Esophagus (tissue), 2 donors: ENCODE measurements around the gene DYNC1LI1. TPM values are rescaled to one million over a fixed set of nuclear protein-coding genes. Genes with fewer than 3 reads are reported as not detected.

Source experiments
- H3K27ac ChIP-seq, 2 donors: one replicate each; pipeline ENCODE4 v1.5.1; 2013; ENCODE audit warnings: low read depth in 2 of 2, mild to moderate bottlenecking in 2 of 2, inconsistent platforms in 1 of 2, low read length in 1 of 2, moderate library complexity in 1 of 2
- H3K27me3 ChIP-seq, 2 donors: one replicate each; pipeline ENCODE4 v1.6.1; 2013; ENCODE audit warnings: low read length in 2 of 2, control low read depth in 1 of 2, mild to moderate bottlenecking in 1 of 2; ENCODE audit not compliant: insufficient read depth in 2 of 2, control insufficient read depth in 1 of 2
- H3K36me3 ChIP-seq, 2 donors: one replicate each; pipeline ENCODE4 v1.6.1; 2013; ENCODE audit warnings: low read length in 1 of 2; ENCODE audit not compliant: control insufficient read depth in 2 of 2, insufficient read depth in 2 of 2
- H3K4me1 ChIP-seq, 2 donors: one replicate each; pipeline ENCODE4 v1.6.1; 2013; ENCODE audit warnings: low read length in 1 of 2; ENCODE audit not compliant: control insufficient read depth in 2 of 2, insufficient read depth in 2 of 2
- H3K4me3 ChIP-seq, 2 donors: one replicate each; pipeline ENCODE4 v1.5.1; 2013; ENCODE audit warnings: low read length in 2 of 2, mild to moderate bottlenecking in 2 of 2, low read depth in 1 of 2, moderate library complexity in 1 of 2
- H3K9me3 ChIP-seq, 2 donors: one replicate each; pipeline ENCODE4 v1.6.1; 2013; ENCODE audit warnings: mild to moderate bottlenecking in 2 of 2, low read depth in 1 of 2, low read length in 1 of 2, moderate library complexity in 1 of 2; ENCODE audit not compliant: control insufficient read depth in 2 of 2, insufficient read depth in 1 of 2
- WGBS, 2 donors: extraction: QIAGEN DNeasy Blood & Tissue Kit; methylation state at CpG; one replicate each; pipeline ENCODE4 v1.1.7; 2013; 5-methylcytosine and 5-hydroxymethylcytosine counted together
- polyA plus RNA-seq, 2 donors: library from polyadenylated mRNA; stranded (reverse); fragments of 200-250 nt; gene quantifications; one replicate each; pipeline ENCODE4 v1.2.3, GENCODE V29; 2013
- donor health status: healthy with polysubstance abuse.
- donor health status: Bipolar disorder and iron deficiency.

Gene DYNC1LI1
- polyA plus RNA-seq, 2 donors: 7.9 to 15.7 TPM

- Histone ChIP-seq H3K36me3 (no peaks in the 10 kb centered on the region), H3K27ac (no peak overlapping the region), H3K27me3 (no peaks in the 10 kb centered on the region), H3K9me3 (no peaks in the 10 kb centered on the region), H3K4me1 (no peaks in the 10 kb centered on the region), H3K4me3 (no peak overlapping the region)
- WGBS, 2 donors: 58 to 62% methylated on average over 4 of the region's 4 CpGs
Observed at GRCh38 chr3:32603064-32603463, 32.4 kb upstream of the DYNC1LI1 start.

- H3K9me3 ChIP-seq: no peaks in the 10 kb centered on the region
- no peaks in the 10 kb centered on the region for H3K36me3 ChIP-seq
- H3K4me3 ChIP-seq: no peak overlapping the region
- no peaks in the 10 kb centered on the region for H3K27me3 ChIP-seq
- H3K4me1 ChIP-seq: no peaks in the 10 kb centered on the region
- WGBS, 2 donors: 94 to 95% methylated on average over 7 of the region's 7 CpGs
- no peak overlapping the region for H3K27ac ChIP-seq
Observed at GRCh38 chr3:32602206-32602605, 31.5 kb upstream of the DYNC1LI1 start.

- Histone ChIP-seq H3K36me3 (no peaks in the 10 kb centered on the region), H3K9me3 (no peaks in the 10 kb centered on the region), H3K4me3 (no peak overlapping the region), H3K4me1 (no peaks in the 10 kb centered on the region), H3K27me3 (no peaks in the 10 kb centered on the region), H3K27ac (no peak overlapping the region)
- WGBS, 2 donors: 63 to 67% methylated on average over 3 of the region's 3 CpGs
Observed at GRCh38 chr3:32601722-32602121, 31.1 kb upstream of the DYNC1LI1 start.

GRCh38 chr3:32597656-32598055, 27.0 kb upstream of the DYNC1LI1 start:
- H3K9me3 ChIP-seq: no peaks in the 10 kb centered on the region
- no peaks in the 10 kb centered on the region for H3K27me3 ChIP-seq
- 63 to 65% methylated on average over 2 of the region's 2 CpGs for WGBS, 2 donors
- no peaks in the 10 kb centered on the region for H3K4me1 ChIP-seq
- no peaks in the 10 kb centered on the region for H3K36me3 ChIP-seq
- H3K27ac ChIP-seq: no peak overlapping the region
- H3K4me3 ChIP-seq: no peak overlapping the region

- Histone ChIP-seq H3K27me3 (no peaks in the 10 kb centered on the region), H3K4me1 (no peaks in the 10 kb centered on the region), H3K27ac (no peak overlapping the region), H3K4me3 (no peak overlapping the region), H3K9me3 (no peaks in the 10 kb centered on the region), H3K36me3 (no peaks in the 10 kb centered on the region)
- 76 to 77% methylated on average over 8 of the region's 8 CpGs for WGBS, 2 donors
Observed at GRCh38 chr3:32596909-32597369, 26.3 kb upstream of the DYNC1LI1 start.

- Histone ChIP-seq H3K9me3 (no peaks in the 10 kb centered on the region), H3K27ac (no peak overlapping the region), H3K36me3 (no peaks in the 10 kb centered on the region), H3K4me3 (no peak overlapping the region), H3K4me1 (no peaks in the 10 kb centered on the region), H3K27me3 (no peaks in the 10 kb centered on the region)
- 79 to 89% methylated on average over 4 of the region's 4 CpGs for WGBS, 2 donors
Observed at GRCh38 chr3:32596282-32596908, 25.7 kb upstream of the DYNC1LI1 start.

GRCh38 chr3:32595323-32595722, 24.7 kb upstream of the DYNC1LI1 start:
- Histone ChIP-seq H3K27ac (no peak overlapping the region), H3K36me3 (no peaks in the 10 kb centered on the region), H3K27me3 (no peaks in the 10 kb centered on the region), H3K4me3 (no peak overlapping the region), H3K4me1 (no peaks in the 10 kb centered on the region), H3K9me3 (no peaks in the 10 kb centered on the region)
- 87 to 89% methylated on average over 2 of the region's 2 CpGs for WGBS, 2 donors

GRCh38 chr3:32593903-32594525, 23.4 kb upstream of the DYNC1LI1 start:
- no peaks in the 10 kb centered on the region for H3K36me3 ChIP-seq
- H3K27ac ChIP-seq: no peak overlapping the region
- no peaks in the 10 kb centered on the region for H3K9me3 ChIP-seq
- no peaks in the 10 kb centered on the region for H3K27me3 ChIP-seq
- no peaks in the 10 kb centered on the region for H3K4me1 ChIP-seq
- 45 to 63% methylated on average over 4 of the region's 4 CpGs for WGBS, 2 donors
- no peak overlapping the region for H3K4me3 ChIP-seq

GRCh38 chr3:32592696-32593353, 22.2 kb upstream of the DYNC1LI1 start:
- Histone ChIP-seq H3K27me3 (no peaks in the 10 kb centered on the region), H3K27ac (no peak overlapping the region), H3K4me3 (no peak overlapping the region), H3K9me3 (no peaks in the 10 kb centered on the region), H3K4me1 (no peaks in the 10 kb centered on the region), H3K36me3 (no peaks in the 10 kb centered on the region)
- 80 to 84% methylated on average over 28 of the region's 28 CpGs for WGBS, 2 donors
